PFSK-1 (cell line): ENCODE results near the gene CRYAB.

Experiments
- FOXP2 ChIP-seq: optimal IDR thresholded peaks from 2 replicates; pipeline ENCODE3; 2011; ENCODE audit warnings: borderline replicate concordance, control low read depth, inconsistent platforms; ENCODE audit not compliant: insufficient read depth; ENCODE audit errors: extremely low read length, extremely low read depth
- POLR2AphosphoS5 ChIP-seq: IDR thresholded peaks from 2 replicates; pipeline ENCODE4 v1.6.1; 2012; ENCODE audit warnings: low read depth, mild to moderate bottlenecking, control low read depth, low read length, moderate library complexity
- REST ChIP-seq, 2 experiments: IDR thresholded peaks; 2 replicates each; pipeline versions ENCODE4 v1.6.1 to v1.8.0; 2011 to 2012; ENCODE audit warnings: low read depth in 2 of 2, low read length in 2 of 2, control low read depth in 1 of 2, inconsistent platforms in 1 of 2, mild to moderate bottlenecking in 1 of 2, moderate library complexity in 1 of 2; ENCODE audit not compliant: insufficient read depth in 1 of 2
- SIN3A ChIP-seq: IDR thresholded peaks from 2 replicates; pipeline ENCODE4 v1.6.1; 2012; ENCODE audit warnings: mild to moderate bottlenecking, low read length, moderate library complexity, borderline replicate concordance; ENCODE audit not compliant: insufficient read depth
- TAF1 ChIP-seq: IDR thresholded peaks from 2 replicates; pipeline ENCODE4 v1.6.1; 2012; ENCODE audit warnings: low read length, control low read depth, borderline replicate concordance; ENCODE audit not compliant: insufficient read depth

Gene CRYAB

DNA sequence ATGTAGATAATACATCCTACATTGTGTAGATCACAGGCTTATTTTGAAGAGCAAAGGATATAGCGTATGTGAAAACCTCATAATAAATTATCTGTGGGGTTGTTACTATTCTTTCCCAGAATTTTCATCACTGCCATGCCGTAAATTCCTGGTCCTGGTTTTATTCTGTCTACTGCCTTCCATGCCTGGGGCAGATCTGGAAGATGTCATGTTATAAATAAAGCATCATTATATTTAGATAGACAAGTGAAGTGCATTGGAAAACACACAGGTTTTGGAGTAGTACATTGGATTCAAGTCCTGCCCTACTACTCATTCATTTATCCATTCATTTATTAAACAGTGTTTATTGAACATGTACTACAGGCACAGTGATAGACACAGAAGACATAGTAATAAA is 9.3 kb upstream of the CRYAB start:
- TF ChIP-seq REST (IDR thresholded peaks at IDR 0.05; ENCODE audit: insufficient read depth in 1 of 2, low read depth in 2 of 2, low read length in 2 of 2) (no peak), POLR2AphosphoS5 (no peak), SIN3A (no peak), TAF1 (no peak), FOXP2 (no peak)

DNA sequence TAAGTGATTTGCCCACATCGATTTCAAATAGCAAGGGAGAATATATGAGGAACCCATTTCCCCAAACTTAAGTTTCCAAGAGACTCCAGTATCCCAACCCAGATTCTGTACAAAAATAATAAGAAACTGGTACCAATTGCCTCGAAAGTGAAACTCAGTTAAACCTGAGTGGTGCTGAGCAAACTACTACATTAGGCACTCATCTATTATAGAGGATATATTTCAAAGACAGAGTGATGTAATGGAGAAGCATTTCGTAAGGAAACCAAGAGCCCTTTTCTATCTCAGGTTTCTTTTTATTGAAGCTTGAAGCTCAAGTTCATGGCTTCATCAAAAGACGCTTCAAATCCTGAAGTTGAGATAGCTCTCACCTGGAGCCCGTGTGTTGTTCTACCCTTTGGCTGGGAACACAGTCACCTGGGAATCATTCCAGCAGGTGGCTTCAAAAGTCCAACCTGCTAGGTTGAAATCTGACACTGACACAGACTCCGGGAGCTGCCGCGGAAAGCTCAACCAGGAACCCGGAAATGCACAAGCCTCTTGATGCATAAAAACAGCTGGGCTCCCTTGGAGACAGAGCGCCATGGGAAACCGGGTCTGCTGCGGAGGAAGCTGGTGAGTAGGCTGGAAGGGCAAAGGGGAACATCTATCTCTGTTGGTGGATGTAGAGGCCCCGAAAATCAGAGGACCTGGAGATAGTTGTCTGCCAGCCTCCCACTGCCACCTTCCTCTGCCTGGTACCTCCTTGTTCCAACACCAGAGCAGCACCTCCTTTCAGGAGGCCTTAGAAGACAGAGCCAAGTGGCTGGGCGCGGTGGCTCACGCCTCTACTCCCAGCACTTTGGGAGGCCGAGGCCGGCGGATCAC is 7.1 kb upstream of the CRYAB start, which contains the start of gene C11orf52:
C11orf52 (plus strand) TSS at position 524 of the 867 bp plus-strand sequence; CDS start at position 584, 60 bp downstream.
- TF ChIP-seq SIN3A (no peak), REST (IDR thresholded peaks at IDR 0.05; ENCODE audit: insufficient read depth in 1 of 2, low read depth in 2 of 2, low read length in 2 of 2) (no peak), TAF1 (no peak), FOXP2 (no peak), POLR2AphosphoS5 (no peak)

DNA sequence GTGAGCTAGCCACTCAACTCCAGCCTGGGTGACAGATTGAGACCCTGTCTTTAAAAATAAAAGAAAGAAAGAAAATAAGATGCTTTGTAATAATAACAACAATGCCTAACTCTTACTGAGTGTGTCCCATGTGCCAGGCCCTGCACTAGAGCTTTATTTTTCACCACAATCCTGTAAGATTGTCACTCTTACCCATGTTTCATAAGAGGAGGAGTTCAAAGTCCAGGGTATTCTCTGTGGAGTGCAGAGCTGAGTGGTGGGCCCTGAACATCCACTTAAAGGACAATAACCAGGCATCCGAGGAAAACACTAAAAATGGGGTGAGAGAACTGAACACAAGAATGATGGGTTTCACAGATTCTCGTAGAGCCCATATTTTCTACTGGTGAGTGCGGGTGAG is 6.2 kb upstream of the CRYAB start:
- TF ChIP-seq REST (IDR thresholded peaks at IDR 0.05; ENCODE audit: insufficient read depth in 1 of 2, low read depth in 2 of 2, low read length in 2 of 2) (no peak), POLR2AphosphoS5 (no peak), SIN3A (no peak), TAF1 (no peak), FOXP2 (no peak)

GRCh38 chr11:111917312-111917711 is 5.7 kb upstream of the CRYAB start:
- TF ChIP-seq SIN3A (no peak), FOXP2 (no peak), POLR2AphosphoS5 (no peak), REST (IDR thresholded peaks at IDR 0.05; ENCODE audit: insufficient read depth in 1 of 2, low read depth in 2 of 2, low read length in 2 of 2) (no peak), TAF1 (no peak)
